ENCODE results near the gene TEX19. TPM values are rescaled to one million over a fixed set of nuclear protein-coding genes. Genes with fewer than 3 reads are reported as not detected.

TEX19 gene
- total RNA-seq, 1 donor from 2014 or later = not detected

DNA sequence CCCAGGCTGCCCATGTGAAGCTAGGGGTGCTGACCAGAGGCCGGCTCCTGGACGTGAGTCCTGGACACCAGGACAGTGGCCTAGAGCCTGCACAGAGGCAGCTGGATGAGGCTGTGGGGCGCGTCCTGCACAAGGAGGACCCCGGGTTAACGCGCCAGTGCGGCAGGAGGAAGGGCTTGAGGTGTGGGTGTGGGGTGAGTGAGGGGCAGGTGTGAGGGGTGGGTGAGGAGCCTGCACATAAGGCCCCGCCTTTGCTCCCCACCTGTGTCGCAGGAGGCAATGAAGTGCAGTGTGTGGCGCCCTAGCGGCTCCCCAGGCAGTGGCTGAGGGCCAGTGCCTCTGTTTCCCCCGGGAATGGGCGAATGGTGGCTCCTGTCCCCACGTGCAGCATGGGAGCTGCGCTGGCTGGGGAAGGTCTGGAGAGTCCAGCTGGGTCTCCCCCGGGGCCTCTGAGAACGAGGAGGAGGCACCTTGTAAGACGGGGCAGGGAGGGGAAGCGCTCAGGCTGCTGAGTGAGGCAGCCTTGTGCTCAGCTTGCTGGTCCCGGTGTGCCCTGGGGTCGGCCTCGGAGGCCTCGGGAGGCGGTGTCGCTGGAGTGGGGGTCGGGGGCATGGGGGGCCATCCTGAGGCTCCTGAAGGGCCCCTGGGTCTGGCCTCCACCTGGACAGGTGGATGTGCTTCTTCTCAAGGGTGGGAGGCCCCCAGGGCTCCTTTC is 44.9 kb upstream of the TEX19 start:
- Histone ChIP-seq H3K4me1 (peaks cover 10% of the 10 kb centered on the region), H3K27ac (no peak overlapping the region), H3K4me3 (no peak overlapping the region), H3K27me3 (peaks cover 36% of the 10 kb centered on the region), H3K9me3 (no peaks in the 10 kb centered on the region), H3K36me3 (no peaks in the 10 kb centered on the region)
- DNase-seq (no peak), ATAC-seq (no peak)
- TF ChIP-seq, protein P1, sequence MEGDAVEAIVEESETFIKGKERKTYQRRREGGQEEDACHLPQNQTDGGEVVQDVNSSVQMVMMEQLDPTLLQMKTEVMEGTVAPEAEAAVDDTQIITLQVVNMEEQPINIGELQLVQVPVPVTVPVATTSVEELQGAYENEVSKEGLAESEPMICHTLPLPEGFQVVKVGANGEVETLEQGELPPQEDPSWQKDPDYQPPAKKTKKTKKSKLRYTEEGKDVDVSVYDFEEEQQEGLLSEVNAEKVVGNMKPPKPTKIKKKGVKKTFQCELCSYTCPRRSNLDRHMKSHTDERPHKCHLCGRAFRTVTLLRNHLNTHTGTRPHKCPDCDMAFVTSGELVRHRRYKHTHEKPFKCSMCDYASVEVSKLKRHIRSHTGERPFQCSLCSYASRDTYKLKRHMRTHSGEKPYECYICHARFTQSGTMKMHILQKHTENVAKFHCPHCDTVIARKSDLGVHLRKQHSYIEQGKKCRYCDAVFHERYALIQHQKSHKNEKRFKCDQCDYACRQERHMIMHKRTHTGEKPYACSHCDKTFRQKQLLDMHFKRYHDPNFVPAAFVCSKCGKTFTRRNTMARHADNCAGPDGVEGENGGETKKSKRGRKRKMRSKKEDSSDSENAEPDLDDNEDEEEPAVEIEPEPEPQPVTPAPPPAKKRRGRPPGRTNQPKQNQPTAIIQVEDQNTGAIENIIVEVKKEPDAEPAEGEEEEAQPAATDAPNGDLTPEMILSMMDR (IDR thresholded peaks at IDR 0.05) = no peak
- intact Hi-C loops (cut with DNase I) = no loop called here

DNA sequence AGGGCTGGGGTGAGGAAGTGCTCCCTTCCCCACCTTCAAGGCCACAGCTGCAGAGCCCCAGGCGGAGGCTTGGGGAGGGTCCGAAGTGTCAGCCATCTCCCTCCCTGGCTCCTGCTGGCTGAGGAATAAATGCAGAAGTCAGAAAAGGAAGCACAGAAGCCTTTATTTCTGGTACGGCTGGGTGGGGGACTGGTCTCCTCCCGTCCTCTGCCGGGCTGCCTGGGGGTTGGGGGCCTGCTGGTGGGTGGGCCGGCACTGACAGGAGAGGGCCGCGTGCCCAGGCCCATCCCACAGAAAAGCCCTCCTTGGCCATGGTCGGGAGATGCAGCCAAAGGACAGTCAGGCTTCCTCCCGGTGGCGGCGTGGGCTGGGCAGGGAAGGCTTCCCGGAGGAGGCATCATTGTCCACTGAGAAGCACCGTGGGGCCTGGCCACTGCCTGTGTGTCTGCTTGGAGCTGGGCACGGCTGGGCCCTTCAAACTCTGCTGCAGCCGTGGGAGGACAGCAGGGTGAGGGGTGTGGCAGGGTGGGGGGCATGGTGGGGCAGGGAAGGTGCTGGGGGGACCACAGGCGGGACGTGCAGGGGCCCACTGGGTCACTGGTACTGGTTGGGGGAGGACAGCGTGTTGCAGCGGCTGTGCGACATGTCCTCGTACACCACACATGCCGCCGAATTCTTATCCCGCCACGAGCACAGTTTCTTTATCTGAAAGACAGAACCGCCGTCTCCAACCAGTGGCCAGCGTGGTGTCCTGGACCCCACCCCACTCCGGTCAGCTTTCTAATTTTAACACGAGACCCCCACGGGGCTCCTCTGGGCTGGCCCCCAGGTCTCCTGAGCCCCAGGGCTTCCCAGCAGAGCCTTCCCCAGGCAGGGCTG is 44.1 kb upstream of the TEX19 start:
- peaks cover 36% of the 10 kb centered on the region for H3K27me3 ChIP-seq

DNA sequence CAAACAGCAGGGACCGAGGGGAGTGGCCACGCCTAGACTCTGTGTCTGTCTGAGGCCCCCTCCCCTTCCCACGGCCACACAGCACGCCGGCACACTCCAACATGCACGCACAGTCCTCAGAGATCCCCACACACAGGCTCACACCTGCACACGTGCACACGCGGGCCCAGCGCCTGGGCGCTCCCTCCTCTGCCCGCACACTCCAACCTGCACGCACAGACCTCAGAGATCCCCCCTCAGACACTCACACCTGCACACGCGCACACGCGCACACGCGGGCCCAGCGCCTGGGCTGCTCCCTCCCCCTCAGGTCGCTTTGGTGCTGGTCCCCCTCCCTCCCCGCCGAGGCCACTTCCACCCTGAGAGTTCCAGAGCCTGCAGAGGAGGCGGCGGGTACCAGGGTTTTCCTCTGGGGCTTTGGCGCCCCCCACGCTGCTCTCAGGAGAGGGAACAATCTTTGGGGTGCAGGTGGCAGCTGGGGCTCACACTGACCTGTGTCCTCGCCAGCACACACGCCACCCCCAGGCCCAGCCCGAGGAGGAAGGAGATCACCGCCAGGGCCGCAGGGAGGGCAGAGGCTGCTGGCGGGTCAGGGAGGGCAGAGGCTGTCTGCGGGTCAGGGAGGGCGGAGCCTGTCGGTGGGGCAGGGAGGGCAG is 43.2 kb upstream of the TEX19 start:
- no peak overlapping the region for H3K27ac ChIP-seq
- H3K4me1 ChIP-seq = peaks cover 10% of the 10 kb centered on the region
- intact Hi-C loops (cut with DNase I) = no loop called here
- H3K36me3 ChIP-seq = no peaks in the 10 kb centered on the region
- peaks cover 29% of the 10 kb centered on the region for H3K27me3 ChIP-seq
- ATAC-seq = peak; percentile 50
- H3K9me3 ChIP-seq = no peaks in the 10 kb centered on the region
- TF ChIP-seq, protein P1 (IDR thresholded peaks at IDR 0.05) = no peak
- peak overlapping the region; percentile 21 for H3K4me3 ChIP-seq
- no peak for DNase-seq

More for the DNA sequence above, 44.1 kb upstream of the TEX19 start:
- ATAC-seq (peak; percentile 13), DNase-seq (no peak)
- Histone ChIP-seq H3K9me3 (no peaks in the 10 kb centered on the region), H3K4me3 (no peak overlapping the region), H3K4me1 (peaks cover 10% of the 10 kb centered on the region), H3K36me3 (no peaks in the 10 kb centered on the region), H3K27ac (no peak overlapping the region)
- intact Hi-C loops (cut with DNase I) = no loop called here
- TF ChIP-seq, protein P1 (IDR thresholded peaks at IDR 0.05) = no peak

DNA sequence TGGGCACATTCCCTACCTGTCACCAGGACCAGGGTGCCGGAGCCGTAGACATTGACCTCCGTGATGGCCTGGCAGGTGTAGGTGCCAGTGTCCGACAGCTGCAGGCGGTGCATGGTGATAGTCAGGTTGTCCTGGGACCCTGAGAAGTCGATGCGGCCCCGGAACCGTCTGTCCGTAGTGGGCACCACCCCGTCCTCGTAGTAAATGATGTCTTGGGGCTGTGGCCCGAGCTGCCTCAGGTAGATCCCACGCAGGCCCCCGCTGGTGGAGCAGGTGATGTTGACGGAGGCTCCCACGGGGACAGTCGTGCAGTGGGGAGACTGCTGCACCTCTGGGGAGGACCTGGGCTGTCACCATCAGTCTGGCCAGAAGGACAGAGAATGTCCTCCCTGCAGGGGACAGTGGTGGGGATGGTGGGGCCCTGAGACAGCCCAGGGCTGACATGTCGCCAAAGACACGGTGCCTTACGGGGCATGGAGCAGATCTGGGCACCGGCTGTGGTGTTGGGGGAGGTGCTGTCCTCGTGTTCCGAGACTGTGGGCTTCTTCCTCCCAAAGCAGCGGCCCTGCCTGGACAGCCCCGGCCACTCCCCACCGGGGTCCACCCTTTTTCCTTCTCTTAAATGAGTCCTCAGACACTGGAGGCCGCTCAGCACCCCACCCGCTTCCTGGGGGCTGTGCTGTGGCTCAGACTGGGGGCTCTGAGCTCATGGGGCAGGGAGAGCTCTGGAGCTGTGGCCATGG is 42.2 kb upstream of the TEX19 start:
- no peaks in the 10 kb centered on the region for H3K9me3 ChIP-seq
- intact Hi-C loops (cut with DNase I) = no loop called here
- H3K4me1 ChIP-seq = peaks cover 19% of the 10 kb centered on the region
- DNase-seq = no peak
- H3K4me3 ChIP-seq = peak overlapping the region; percentile 19
- no peak for ATAC-seq
- H3K27me3 ChIP-seq = peaks cover 26% of the 10 kb centered on the region
- TF ChIP-seq, protein P1 (IDR thresholded peaks at IDR 0.05) = no peak
- H3K27ac ChIP-seq = peak overlapping the region; percentile 30
- no peaks in the 10 kb centered on the region for H3K36me3 ChIP-seq
